ENCODE results near the gene KLK3. TPM values are rescaled to one million over a fixed set of nuclear protein-coding genes. Genes with fewer than 3 reads are reported as not detected.

The KLK3 gene
- total and polyA plus RNA-seq, 2 donors (not counting 1 experiment from before 2014, with no cell fraction given) = not detected

DNA sequence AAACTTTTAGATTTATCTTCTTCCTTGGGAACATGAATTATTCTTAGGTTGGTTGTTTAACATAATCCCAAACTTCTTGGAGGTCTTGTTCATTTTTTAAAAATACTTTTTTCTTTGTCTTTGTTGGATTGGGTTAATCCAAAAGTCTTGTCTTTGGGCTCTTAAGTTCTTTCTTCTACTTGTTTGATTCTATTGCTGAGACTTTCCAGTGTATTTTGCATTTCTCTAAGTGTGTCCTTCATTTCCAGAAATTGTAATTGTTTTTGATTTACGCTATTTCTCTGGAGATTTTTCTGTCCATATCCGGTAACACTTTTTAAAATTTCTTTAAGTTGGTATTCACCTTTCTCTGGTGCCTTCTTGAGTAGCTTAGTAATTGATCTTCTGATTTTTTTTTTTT is 11.5 kb upstream of the KLK3 start:
- Histone ChIP-seq H3K36me3 (replicated peaks in 1 of 2; ENCODE audit: control extremely low read depth in 1 of 2, control insufficient read depth in 1 of 2, extremely low read depth in 1 of 2, insufficient read depth in 2 of 2, low read length in 1 of 2) (no peaks in the 10 kb centered on the region), H3K27me3 (replicated peaks in 1 of 4; ENCODE audit: control extremely low read depth in 1 of 4, control insufficient read depth in 3 of 4, insufficient read depth in 4 of 4, low read length in 3 of 4) (peaks cover 0 to 7% (median 0%) of the 10 kb centered on the region in 4 experiments), H2AFZ (ENCODE audit: insufficient read depth, low read depth, low read length, poor library complexity, severe bottlenecking) (no peak overlapping the region), H4K20me1 (ENCODE audit: control insufficient read depth, insufficient read depth, low read length, poor library complexity, severe bottlenecking) (no peaks in the 10 kb centered on the region), H3K4me3 (ENCODE audit: control extremely low read depth in 1 of 5, extremely low read depth in 1 of 5, insufficient read depth in 1 of 5, low read depth in 2 of 5, low read length in 4 of 5) (no peak overlapping the region), H3K4me1 (ENCODE audit: control insufficient read depth in 2 of 2, insufficient read depth in 2 of 2, low read length in 2 of 2) (no peaks in the 10 kb centered on the region), H3K9me3 (ENCODE audit: control extremely low read depth in 1 of 3, control insufficient read depth in 2 of 3, insufficient read depth in 1 of 3, low read length in 2 of 3) (peaks cover 0 to 27% (median 10%) of the 10 kb centered on the region in 3 donors), H3K79me2 (ENCODE audit: control insufficient read depth, insufficient read depth, low read length) (no peaks in the 10 kb centered on the region), H3K27ac (ENCODE audit: low read length in 2 of 2) (no peak overlapping the region), H3K4me2 (replicated peaks; ENCODE audit: low read depth, low read length, poor library complexity, severe bottlenecking) (no peak overlapping the region), H3K9ac (ENCODE audit: low read length) (no peak overlapping the region)
- Mint-ChIP-seq H3K27me3 (peaks cover 22% of the 10 kb centered on the region), H3K4me3 (no peak overlapping the region), H3K27ac (no peak overlapping the region), H3K9me3 (ENCODE audit: insufficient read depth) (peaks cover 10% of the 10 kb centered on the region), H3K4me1 (peaks cover 2% of the 10 kb centered on the region)
- no peak for DNase-seq
- WGBS (ENCODE audit: insufficient coverage) = no CpG with 5 or more reads among the region's 2 CpGs
- CTCF ChIA-PET = interaction anchor here (0.9 kb wide), 1 partner anchor 79 kb away, joined by 4 read pairs; no protein-coding TSS in a partner anchor
- no peak for ATAC-seq (ENCODE audit: low read depth)
- no peak for TF ChIP-seq EZH2 (IDR thresholded peaks at IDR 0.05; ENCODE audit: borderline replicate concordance, insufficient read depth, low read depth, low read length, poor library complexity, severe bottlenecking)
- TF ChIP-seq, protein P1, sequence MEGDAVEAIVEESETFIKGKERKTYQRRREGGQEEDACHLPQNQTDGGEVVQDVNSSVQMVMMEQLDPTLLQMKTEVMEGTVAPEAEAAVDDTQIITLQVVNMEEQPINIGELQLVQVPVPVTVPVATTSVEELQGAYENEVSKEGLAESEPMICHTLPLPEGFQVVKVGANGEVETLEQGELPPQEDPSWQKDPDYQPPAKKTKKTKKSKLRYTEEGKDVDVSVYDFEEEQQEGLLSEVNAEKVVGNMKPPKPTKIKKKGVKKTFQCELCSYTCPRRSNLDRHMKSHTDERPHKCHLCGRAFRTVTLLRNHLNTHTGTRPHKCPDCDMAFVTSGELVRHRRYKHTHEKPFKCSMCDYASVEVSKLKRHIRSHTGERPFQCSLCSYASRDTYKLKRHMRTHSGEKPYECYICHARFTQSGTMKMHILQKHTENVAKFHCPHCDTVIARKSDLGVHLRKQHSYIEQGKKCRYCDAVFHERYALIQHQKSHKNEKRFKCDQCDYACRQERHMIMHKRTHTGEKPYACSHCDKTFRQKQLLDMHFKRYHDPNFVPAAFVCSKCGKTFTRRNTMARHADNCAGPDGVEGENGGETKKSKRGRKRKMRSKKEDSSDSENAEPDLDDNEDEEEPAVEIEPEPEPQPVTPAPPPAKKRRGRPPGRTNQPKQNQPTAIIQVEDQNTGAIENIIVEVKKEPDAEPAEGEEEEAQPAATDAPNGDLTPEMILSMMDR (IDR thresholded peaks at IDR 0.05) = no peak
- POLR2A ChIA-PET = no interaction called here
- intact Hi-C loops (cut with micrococcal nuclease) = no loop called here

- no peaks in the 10 kb centered on the region for H3K4me1 ChIP-seq (ENCODE audit: control insufficient read depth in 2 of 2, insufficient read depth in 2 of 2, low read length in 2 of 2)
- CTCF ChIA-PET = interaction anchor here (0.9 kb wide), 1 partner anchor 78 kb away, joined by 4 read pairs; no protein-coding TSS in a partner anchor
- no peak overlapping the region for H3K27ac ChIP-seq (ENCODE audit: low read length in 2 of 2)
- DNase-seq (no peak), ATAC-seq (ENCODE audit: low read depth) (no peak)
- H3K9me3 ChIP-seq (ENCODE audit: control extremely low read depth in 1 of 3, control insufficient read depth in 2 of 3, insufficient read depth in 1 of 3, low read length in 2 of 3) = peaks cover 0 to 27% (median 10%) of the 10 kb centered on the region in 3 donors
- 86% methylated on average over 7 of the region's 7 CpGs for WGBS (ENCODE audit: insufficient coverage)
- Mint-ChIP-seq H3K27ac (no peak overlapping the region), H3K27me3 (peaks cover 25% of the 10 kb centered on the region), H3K4me1 (no peaks in the 10 kb centered on the region), H3K9me3 (ENCODE audit: insufficient read depth) (peaks cover 10% of the 10 kb centered on the region), H3K4me3 (no peak overlapping the region)
- H2AFZ ChIP-seq (ENCODE audit: insufficient read depth, low read depth, low read length, poor library complexity, severe bottlenecking) = no peak overlapping the region
- no peaks in the 10 kb centered on the region for H3K79me2 ChIP-seq (ENCODE audit: control insufficient read depth, insufficient read depth, low read length)
- no peaks in the 10 kb centered on the region for H4K20me1 ChIP-seq (ENCODE audit: control insufficient read depth, insufficient read depth, low read length, poor library complexity, severe bottlenecking)
- H3K4me3 ChIP-seq (ENCODE audit: control extremely low read depth in 1 of 5, extremely low read depth in 1 of 5, insufficient read depth in 1 of 5, low read depth in 2 of 5, low read length in 4 of 5) = no peak overlapping the region
- POLR2A ChIA-PET = no interaction called here
- H3K36me3 ChIP-seq (replicated peaks in 1 of 2; ENCODE audit: control extremely low read depth in 1 of 2, control insufficient read depth in 1 of 2, extremely low read depth in 1 of 2, insufficient read depth in 2 of 2, low read length in 1 of 2) = no peaks in the 10 kb centered on the region
- intact Hi-C loops (cut with micrococcal nuclease) = no loop called here
- H3K27me3 ChIP-seq (replicated peaks in 1 of 4; ENCODE audit: control extremely low read depth in 1 of 4, control insufficient read depth in 3 of 4, insufficient read depth in 4 of 4, low read length in 3 of 4) = peaks cover 0 to 7% (median 2%) of the 10 kb centered on the region in 4 experiments
- no peak for TF ChIP-seq EZH2 (IDR thresholded peaks at IDR 0.05; ENCODE audit: borderline replicate concordance, insufficient read depth, low read depth, low read length, poor library complexity, severe bottlenecking)
- TF ChIP-seq, protein P1 (IDR thresholded peaks at IDR 0.05) = no peak
- no peak overlapping the region for H3K4me2 ChIP-seq (replicated peaks; ENCODE audit: low read depth, low read length, poor library complexity, severe bottlenecking)
- no peak overlapping the region for H3K9ac ChIP-seq (ENCODE audit: low read length)
These were observed 11.0 kb upstream of the KLK3 start for GRCh38 chr19:50843701-50844221.
